ENCODE results near the gene FMO4. TPM values are rescaled to one million over a fixed set of nuclear protein-coding genes. Genes with fewer than 3 reads are reported as not detected.
"Not testable (repeated sequence)": the region's sequence is repeated elsewhere in the genome, so short reads cannot be mapped to it uniquely, and the experiment has no call there.

Gene FMO4
- total RNA-seq, 1 donor from 2014 or later = 2.0 TPM

- intact Hi-C loops (cut with micrococcal nuclease) = no loop called here
Observed at GRCh38 chr1:171334024-171334640, 20.1 kb downstream of the FMO4 start.

- intact Hi-C loops (cut with micrococcal nuclease) = no loop called here
Observed at GRCh38 chr1:171335964-171336363, 22.0 kb downstream of the FMO4 start.

GRCh38 chr1:171339345-171339744 lies 25.4 kb downstream of the FMO4 start:
- intact Hi-C loops (cut with micrococcal nuclease) = not testable (repeated sequence)

GRCh38 chr1:171343727-171344472 lies 29.9 kb downstream of the FMO4 start:
- intact Hi-C loops (cut with micrococcal nuclease) = no loop called here

GRCh38 chr1:171344473-171344820 lies 30.5 kb downstream of the FMO4 start:
- intact Hi-C loops (cut with micrococcal nuclease) = no loop called here

GRCh38 chr1:171345536-171345935 lies 31.6 kb downstream of the FMO4 start:
- intact Hi-C loops (cut with micrococcal nuclease) = no loop called here

GRCh38 chr1:171346881-171347280 lies 32.9 kb downstream of the FMO4 start:
- intact Hi-C loops (cut with micrococcal nuclease) = no loop called here

- intact Hi-C loops (cut with micrococcal nuclease) = no loop called here
Observed at GRCh38 chr1:171350594-171350993, 36.6 kb downstream of the FMO4 start.

- intact Hi-C loops (cut with micrococcal nuclease) = no loop called here
Observed at GRCh38 chr1:171351961-171352360, 38.0 kb downstream of the FMO4 start.

GRCh38 chr1:171352554-171352953 lies 38.6 kb downstream of the FMO4 start:
- intact Hi-C loops (cut with micrococcal nuclease) = no loop called here

- intact Hi-C loops (cut with micrococcal nuclease) = no loop called here
Observed at GRCh38 chr1:171355727-171356126, 41.7 kb downstream of the FMO4 start.

- intact Hi-C loops (cut with micrococcal nuclease) = no loop called here
Observed at GRCh38 chr1:171357179-171357578, 43.2 kb downstream of the FMO4 start.

- intact Hi-C loops (cut with micrococcal nuclease) = not testable (repeated sequence)
Observed at GRCh38 chr1:171359355-171359648, 45.3 kb downstream of the FMO4 start.

- intact Hi-C loops (cut with micrococcal nuclease) = not testable (repeated sequence)
Observed at GRCh38 chr1:171359731-171360527, 45.9 kb downstream of the FMO4 start.

- intact Hi-C loops (cut with micrococcal nuclease) = no loop called here
Observed at GRCh38 chr1:171366085-171366484, 52.1 kb downstream of the FMO4 start.

- intact Hi-C loops (cut with micrococcal nuclease) = no loop called here
Observed at GRCh38 chr1:171366816-171367215, 52.8 kb downstream of the FMO4 start.

GRCh38 chr1:171367436-171367835 lies 53.5 kb downstream of the FMO4 start:
- intact Hi-C loops (cut with micrococcal nuclease) = no loop called here

- intact Hi-C loops (cut with micrococcal nuclease) = no loop called here
Observed at GRCh38 chr1:171372418-171373084, 58.6 kb downstream of the FMO4 start.

GRCh38 chr1:171373357-171374122 lies 59.6 kb downstream of the FMO4 start:
- intact Hi-C loops (cut with micrococcal nuclease) = not testable (repeated sequence)

GRCh38 chr1:171379846-171380245 lies 65.9 kb downstream of the FMO4 start:
- intact Hi-C loops (cut with micrococcal nuclease) = no loop called here

- intact Hi-C loops (cut with micrococcal nuclease) = no loop called here
Observed at GRCh38 chr1:171381866-171382210, 67.9 kb downstream of the FMO4 start.
